SJCRH30 (cell line): ENCODE data around the gene SNX13. TPM values are rescaled to one million over a fixed set of nuclear protein-coding genes. Genes with fewer than 3 reads are reported as not detected.

Source experiments
- DNase-seq, 2 experiments: peaks; one replicate each; pipeline ENCODE4 v3.0.0-alpha.2; 2015 to 2020
- H3K27ac ChIP-seq: fragments of 250-450 bp; sonication (Bioruptor Pico); 2 replicates; pipeline ENCODE4 v1.5.1; 2020; ENCODE audit warnings: mild to moderate bottlenecking, moderate library complexity
- H3K27me3 ChIP-seq: fragments of 250-450 bp; sonication (Bioruptor Pico); 2 replicates; pipeline ENCODE4 v1.5.1; 2020; ENCODE audit warnings: mild to moderate bottlenecking, moderate library complexity
- H3K36me3 ChIP-seq: fragments of 250-450 bp; sonication (Bioruptor Pico); 2 replicates; pipeline ENCODE4 v1.5.1; 2020; ENCODE audit warnings: mild to moderate bottlenecking, moderate library complexity
- H3K4me1 ChIP-seq: fragments of 250-450 bp; sonication (Bioruptor Pico); 2 replicates; pipeline ENCODE4 v1.5.1; 2020; ENCODE audit warnings: mild to moderate bottlenecking, moderate library complexity
- H3K4me3 ChIP-seq: fragments of 250-450 bp; sonication (Bioruptor Pico); 2 replicates; pipeline ENCODE4 v1.5.1; 2020; ENCODE audit warnings: mild to moderate bottlenecking, moderate library complexity
- H3K9me3 ChIP-seq: fragments of 250-450 bp; sonication (Bioruptor Pico); replicated peaks from 2 replicates; pipeline ENCODE4 v1.5.1; 2020; ENCODE audit warnings: mild to moderate bottlenecking, moderate library complexity
- total RNA-seq: library from RNA; depleted of rRNA; stranded (reverse); fragments of >200 nt; shearing (Covaris generic); gene quantifications from 2 replicates; pipeline ENCODE4 v1.2.3, GENCODE V29; 2014; rRNA removed

SNX13 gene, protein sequence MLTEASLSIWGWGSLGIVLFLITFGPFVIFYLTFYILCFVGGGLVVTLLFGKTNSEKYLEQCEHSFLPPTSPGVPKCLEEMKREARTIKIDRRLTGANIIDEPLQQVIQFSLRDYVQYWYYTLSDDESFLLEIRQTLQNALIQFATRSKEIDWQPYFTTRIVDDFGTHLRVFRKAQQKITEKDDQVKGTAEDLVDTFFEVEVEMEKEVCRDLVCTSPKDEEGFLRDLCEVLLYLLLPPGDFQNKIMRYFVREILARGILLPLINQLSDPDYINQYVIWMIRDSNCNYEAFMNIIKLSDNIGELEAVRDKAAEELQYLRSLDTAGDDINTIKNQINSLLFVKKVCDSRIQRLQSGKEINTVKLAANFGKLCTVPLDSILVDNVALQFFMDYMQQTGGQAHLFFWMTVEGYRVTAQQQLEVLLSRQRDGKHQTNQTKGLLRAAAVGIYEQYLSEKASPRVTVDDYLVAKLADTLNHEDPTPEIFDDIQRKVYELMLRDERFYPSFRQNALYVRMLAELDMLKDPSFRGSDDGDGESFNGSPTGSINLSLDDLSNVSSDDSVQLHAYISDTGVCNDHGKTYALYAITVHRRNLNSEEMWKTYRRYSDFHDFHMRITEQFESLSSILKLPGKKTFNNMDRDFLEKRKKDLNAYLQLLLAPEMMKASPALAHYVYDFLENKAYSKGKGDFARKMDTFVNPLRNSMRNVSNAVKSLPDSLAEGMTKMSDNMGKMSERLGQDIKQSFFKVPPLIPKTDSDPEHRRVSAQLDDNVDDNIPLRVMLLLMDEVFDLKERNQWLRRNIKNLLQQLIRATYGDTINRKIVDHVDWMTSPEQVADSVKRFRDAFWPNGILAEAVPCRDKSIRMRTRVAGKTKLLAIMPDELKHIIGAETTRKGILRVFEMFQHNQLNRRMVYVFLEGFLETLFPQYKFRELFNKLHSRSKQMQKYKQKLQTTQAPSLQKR
- total RNA-seq: 29.9 and 37.1 TPM in 2 replicates

DNA sequence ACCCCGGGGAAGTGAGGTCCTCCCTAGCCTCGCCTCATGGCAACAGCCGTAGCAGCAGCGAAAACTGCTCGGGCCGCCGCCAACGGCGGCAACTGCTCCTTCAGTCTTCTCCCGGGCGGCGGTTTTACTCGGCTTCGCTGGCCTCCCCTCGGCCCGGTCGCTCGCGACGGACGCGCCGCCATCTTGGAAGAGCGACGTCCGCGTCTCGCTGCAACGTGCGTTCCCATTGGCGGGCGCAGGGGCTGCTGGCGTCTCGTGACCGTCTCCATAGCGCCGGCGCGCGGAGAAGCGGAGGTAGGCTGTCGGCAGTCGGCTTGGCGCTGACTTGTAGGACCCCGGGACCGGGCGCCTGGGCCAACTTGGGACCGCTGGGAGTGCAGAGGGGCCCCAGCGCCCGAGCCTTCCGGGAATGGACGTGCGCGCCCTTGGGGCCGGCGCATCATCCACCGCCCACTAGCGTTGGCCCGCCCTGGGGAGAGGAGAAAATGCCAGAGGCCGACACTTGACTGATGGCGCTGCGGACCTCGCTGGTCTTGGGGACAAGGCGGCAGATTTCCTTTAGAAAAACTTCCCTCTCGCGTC, at the start of gene SNX13:
TSS of gene SNX13 (minus strand) at position 193 of the 582 bp plus-strand sequence. CDS start 199 bp downstream, outside the sequence.
- Histone ChIP-seq H3K4me1 (peaks cover 7% of the 10 kb centered on the region), H3K9me3 (no peaks in the 10 kb centered on the region), H3K4me3 (peak within 1 kb of the TSS; percentile 78), H3K27me3 (no peaks in the 10 kb centered on the region), H3K36me3 (no peaks in the 10 kb centered on the region), H3K27ac (peak within 1 kb of the TSS; percentile 74)
- peak; percentile 95 to 96 for DNase-seq

DNA sequence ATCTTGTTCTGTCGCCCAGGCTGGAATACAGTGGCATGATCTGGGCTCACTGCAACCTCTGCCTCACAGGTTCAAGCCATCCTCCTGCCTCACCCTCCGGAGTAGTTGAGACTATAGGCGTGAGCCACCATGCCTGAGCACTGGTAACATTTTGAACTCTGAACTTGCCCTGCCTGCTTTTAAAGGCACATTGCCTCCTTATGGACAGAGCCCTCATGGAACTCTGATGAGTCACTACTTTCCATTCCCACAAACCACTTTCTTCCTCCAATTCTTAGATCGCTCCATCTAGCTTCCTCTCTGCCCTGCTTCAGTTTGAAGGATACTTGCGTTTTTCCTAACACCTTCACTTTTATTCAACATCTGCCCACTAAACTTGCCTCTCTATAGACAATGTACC, 49.3 kb upstream of the SNX13 start:
- no peak for DNase-seq
- no peaks in the 10 kb centered on the region for H3K4me1 ChIP-seq
- H3K36me3 ChIP-seq: no peaks in the 10 kb centered on the region
- H3K27ac ChIP-seq: no peak overlapping the region
- no peaks in the 10 kb centered on the region for H3K27me3 ChIP-seq
- H3K9me3 ChIP-seq: no peaks in the 10 kb centered on the region
- no peak overlapping the region for H3K4me3 ChIP-seq

DNA sequence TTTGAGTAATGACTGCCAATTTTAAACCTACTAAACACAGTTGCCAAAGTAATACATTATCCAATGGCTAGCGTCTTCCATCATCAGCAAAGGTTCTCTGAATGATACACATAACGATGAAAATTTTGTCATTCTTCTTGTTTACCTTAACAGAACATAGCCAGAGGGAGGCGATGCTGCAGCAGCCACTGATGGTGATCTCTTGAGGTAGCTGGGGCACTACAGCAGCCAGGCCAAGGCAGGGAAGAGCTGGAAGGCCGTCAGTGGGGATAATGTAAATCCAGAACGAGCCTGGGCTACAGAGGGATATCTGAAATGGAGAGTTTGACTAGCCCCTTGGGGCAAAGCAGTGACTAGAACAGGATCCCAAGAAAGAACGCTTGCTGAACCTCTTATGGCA, 48.6 kb upstream of the SNX13 start:
- no peak for DNase-seq
- Histone ChIP-seq H3K36me3 (no peaks in the 10 kb centered on the region), H3K4me3 (no peak overlapping the region), H3K27ac (no peak overlapping the region), H3K9me3 (no peaks in the 10 kb centered on the region), H3K27me3 (no peaks in the 10 kb centered on the region), H3K4me1 (no peaks in the 10 kb centered on the region)

DNA sequence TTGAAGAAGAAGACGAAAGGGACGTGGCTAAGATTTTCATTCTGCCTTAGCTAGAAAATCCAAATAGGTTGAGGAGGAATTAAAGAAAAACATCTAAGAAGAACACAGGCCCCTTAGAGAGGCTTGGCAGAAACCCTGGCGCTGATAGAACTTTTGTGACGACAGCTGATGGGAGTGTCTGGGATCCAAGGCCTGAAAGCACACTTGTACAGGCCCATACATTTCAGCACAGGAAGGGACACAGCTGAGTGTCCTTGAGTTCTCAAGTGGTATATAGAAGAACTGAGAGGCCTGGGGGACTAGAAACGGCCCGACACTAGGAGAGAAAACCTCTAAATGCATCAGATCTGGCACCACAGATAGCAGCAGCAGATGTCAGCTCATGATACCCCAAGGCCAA, 47.8 kb upstream of the SNX13 start:
- Histone ChIP-seq H3K27me3 (no peaks in the 10 kb centered on the region), H3K4me1 (no peaks in the 10 kb centered on the region), H3K9me3 (no peaks in the 10 kb centered on the region), H3K4me3 (no peak overlapping the region), H3K27ac (no peak overlapping the region), H3K36me3 (no peaks in the 10 kb centered on the region)
- DNase-seq: no peak

- Histone ChIP-seq H3K4me3 (no peak overlapping the region), H3K4me1 (no peaks in the 10 kb centered on the region), H3K27ac (no peak overlapping the region), H3K27me3 (no peaks in the 10 kb centered on the region), H3K36me3 (no peaks in the 10 kb centered on the region), H3K9me3 (no peaks in the 10 kb centered on the region)
- no peak for DNase-seq
These were observed 46.6 kb upstream of the SNX13 start for GRCh38 chr7:17986851-17987250.

- H3K9me3 ChIP-seq: no peaks in the 10 kb centered on the region
- no peak overlapping the region for H3K4me3 ChIP-seq
- H3K27ac ChIP-seq: no peak overlapping the region
- DNase-seq: no peak
- H3K4me1 ChIP-seq: no peaks in the 10 kb centered on the region
- no peaks in the 10 kb centered on the region for H3K27me3 ChIP-seq
- H3K36me3 ChIP-seq: no peaks in the 10 kb centered on the region
These were observed 45.4 kb upstream of the SNX13 start for GRCh38 chr7:17985473-17986239.

- Histone ChIP-seq H3K27ac (no peak overlapping the region), H3K36me3 (no peaks in the 10 kb centered on the region), H3K9me3 (no peaks in the 10 kb centered on the region), H3K27me3 (no peaks in the 10 kb centered on the region), H3K4me3 (no peak overlapping the region), H3K4me1 (no peaks in the 10 kb centered on the region)
- DNase-seq: no peak
These were observed 44.0 kb upstream of the SNX13 start for GRCh38 chr7:17984288-17984687.

- H3K4me1 ChIP-seq: no peaks in the 10 kb centered on the region
- H3K36me3 ChIP-seq: no peaks in the 10 kb centered on the region
- H3K27ac ChIP-seq: no peak overlapping the region
- no peaks in the 10 kb centered on the region for H3K27me3 ChIP-seq
- no peaks in the 10 kb centered on the region for H3K9me3 ChIP-seq
- H3K4me3 ChIP-seq: no peak overlapping the region
- no peak for DNase-seq
These were observed 43.1 kb upstream of the SNX13 start for GRCh38 chr7:17983221-17984062.

GRCh38 chr7:17976952-17977351, 36.7 kb upstream of the SNX13 start:
- no peaks in the 10 kb centered on the region for H3K9me3 ChIP-seq
- H3K27me3 ChIP-seq: no peaks in the 10 kb centered on the region
- H3K27ac ChIP-seq: no peak overlapping the region
- no peak overlapping the region for H3K4me3 ChIP-seq
- H3K36me3 ChIP-seq: no peaks in the 10 kb centered on the region
- no peak for DNase-seq
- no peaks in the 10 kb centered on the region for H3K4me1 ChIP-seq

- Histone ChIP-seq H3K27me3 (no peaks in the 10 kb centered on the region), H3K27ac (no peak overlapping the region), H3K4me1 (no peaks in the 10 kb centered on the region), H3K9me3 (no peaks in the 10 kb centered on the region), H3K4me3 (no peak overlapping the region), H3K36me3 (no peaks in the 10 kb centered on the region)
- no peak for DNase-seq
These were observed 31.1 kb upstream of the SNX13 start for GRCh38 chr7:17971411-17971810.

GRCh38 chr7:17968791-17969715, 28.8 kb upstream of the SNX13 start:
- Histone ChIP-seq H3K9me3 (no peaks in the 10 kb centered on the region), H3K36me3 (no peaks in the 10 kb centered on the region), H3K4me1 (no peaks in the 10 kb centered on the region), H3K4me3 (no peak overlapping the region), H3K27ac (no peak overlapping the region), H3K27me3 (no peaks in the 10 kb centered on the region)
- DNase-seq: no peak

DNA sequence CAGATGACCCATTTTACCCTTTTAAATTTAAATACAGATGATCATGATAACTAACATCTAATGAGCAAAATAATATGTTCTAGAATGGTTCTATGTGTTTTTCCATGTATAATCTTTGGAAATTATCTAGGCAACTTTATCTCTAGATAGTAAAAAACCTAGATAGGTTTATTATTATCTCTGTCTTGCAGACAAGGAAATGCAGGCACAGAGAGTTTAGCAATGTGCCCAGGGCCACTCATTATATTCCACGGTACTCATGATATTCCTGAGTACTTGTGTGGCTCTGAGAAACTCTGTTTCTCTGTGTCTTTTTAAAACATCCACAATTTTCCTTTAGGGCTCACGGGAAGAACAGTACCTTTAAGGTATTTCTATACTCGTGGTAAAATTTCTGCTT, 26.4 kb upstream of the SNX13 start:
- Histone ChIP-seq H3K27me3 (no peaks in the 10 kb centered on the region), H3K4me3 (no peak overlapping the region), H3K27ac (no peak overlapping the region), H3K4me1 (no peaks in the 10 kb centered on the region), H3K9me3 (no peaks in the 10 kb centered on the region), H3K36me3 (no peaks in the 10 kb centered on the region)
- DNase-seq: no peak

DNA sequence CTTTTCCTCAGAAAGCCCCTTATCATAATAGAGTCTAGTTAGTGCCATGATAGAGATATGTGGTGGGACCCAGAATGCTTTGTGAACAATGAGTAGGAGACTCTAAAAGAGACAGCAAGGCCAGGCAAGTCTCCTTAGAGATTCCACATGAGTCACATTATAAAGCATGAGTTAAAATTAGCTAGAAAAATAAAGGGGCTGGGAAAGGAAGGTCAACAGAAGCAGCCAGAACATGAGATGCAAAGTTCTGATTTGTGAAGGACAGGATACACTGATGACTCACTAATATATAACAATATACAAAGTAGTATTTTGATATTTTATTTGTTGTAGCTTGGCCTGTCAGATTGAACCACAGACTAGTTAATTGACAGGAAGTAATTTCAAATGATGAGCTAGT, 25.3 kb upstream of the SNX13 start:
- Histone ChIP-seq H3K9me3 (no peaks in the 10 kb centered on the region), H3K4me1 (no peaks in the 10 kb centered on the region), H3K27ac (no peak overlapping the region), H3K36me3 (no peaks in the 10 kb centered on the region), H3K4me3 (no peak overlapping the region), H3K27me3 (no peaks in the 10 kb centered on the region)
- no peak for DNase-seq
